ENCODE results near the gene LRFN2.

The LRFN2 gene

DNA sequence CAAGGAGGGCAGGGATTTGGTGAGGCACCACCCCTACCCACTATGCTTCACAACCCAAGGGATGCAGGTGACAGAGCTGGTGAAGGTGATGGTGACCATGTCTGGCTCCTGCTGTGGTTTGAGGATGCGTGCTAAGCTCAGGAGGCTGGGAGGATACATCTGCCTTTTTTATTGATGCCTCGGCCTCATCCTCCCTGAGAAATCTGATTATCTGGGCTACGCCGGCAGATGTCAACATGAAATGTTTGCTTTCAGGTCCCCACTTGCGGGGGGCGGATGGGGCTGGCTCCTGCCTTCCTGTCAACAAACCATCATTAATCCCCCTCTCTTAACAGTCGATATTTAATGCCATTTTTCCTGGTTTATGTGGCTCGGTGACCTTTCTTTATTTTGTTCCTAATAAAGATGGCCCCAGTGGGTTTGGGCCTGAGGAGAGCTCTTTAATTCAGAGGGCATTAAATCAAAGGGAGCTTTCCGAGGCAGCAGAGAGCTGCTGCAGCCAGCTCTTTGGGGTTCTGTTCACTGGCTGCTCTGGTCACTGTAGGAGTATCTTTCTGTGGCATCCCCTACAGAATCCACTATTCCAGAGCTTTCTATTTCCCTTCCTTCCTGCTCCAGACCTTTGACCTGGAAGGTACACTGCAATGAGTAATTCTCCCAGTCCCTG is 33.5 kb upstream of the LRFN2 start:
- no peaks in the 10 kb centered on the region for H3K4me1 ChIP-seq (ENCODE audit: control insufficient read depth, insufficient read depth, low read length, poor library complexity, severe bottlenecking)
- no peak overlapping the region for H3K27ac ChIP-seq (ENCODE audit: low read depth, low read length, severe bottlenecking)
- H3K9me3 ChIP-seq (ENCODE audit: control insufficient read depth, low read length) = no peaks in the 10 kb centered on the region
- no peak overlapping the region for H3K4me3 ChIP-seq (ENCODE audit: extremely low read depth, insufficient read depth, low read length, poor library complexity, severe bottlenecking)
- 77 to 86% methylated on average over 7 to 8 of the region's 9 CpGs for WGBS, 2 experiments (ENCODE audit: insufficient coverage in 2 of 2)
- H3K36me3 ChIP-seq (ENCODE audit: control insufficient read depth, insufficient read depth, low read length) = no peaks in the 10 kb centered on the region

DNA sequence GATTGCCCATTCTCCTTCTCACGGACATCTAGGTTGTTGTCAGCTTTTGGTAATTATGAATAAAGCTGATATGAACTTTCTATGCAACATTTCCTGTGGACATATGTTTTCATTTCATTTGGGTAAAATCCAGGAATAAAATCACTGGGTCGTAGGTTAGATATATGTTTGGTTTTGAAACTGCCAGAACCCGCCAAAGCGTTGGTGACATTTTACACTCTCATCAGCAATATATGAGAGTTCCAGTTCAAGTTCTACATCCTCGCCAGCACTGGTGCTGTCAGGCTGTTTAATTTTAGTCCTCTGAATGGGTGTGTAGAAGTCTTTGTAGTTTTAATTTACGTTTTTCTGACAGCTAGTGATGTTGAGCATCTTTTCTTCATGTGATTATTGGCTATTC is 27.5 kb upstream of the LRFN2 start:
- H3K36me3 ChIP-seq (ENCODE audit: control insufficient read depth, insufficient read depth, low read length) = no peaks in the 10 kb centered on the region
- no peaks in the 10 kb centered on the region for H3K4me1 ChIP-seq (ENCODE audit: control insufficient read depth, insufficient read depth, low read length, poor library complexity, severe bottlenecking)
- H3K4me3 ChIP-seq (ENCODE audit: extremely low read depth, insufficient read depth, low read length, poor library complexity, severe bottlenecking) = no peak overlapping the region
- H3K27ac ChIP-seq (ENCODE audit: low read depth, low read length, severe bottlenecking) = no peak overlapping the region
- H3K9me3 ChIP-seq (ENCODE audit: control insufficient read depth, low read length) = no peaks in the 10 kb centered on the region
- WGBS, 2 experiments (ENCODE audit: insufficient coverage in 2 of 2) = 62 to 76% methylated on average over 2 to 3 of the region's 6 CpGs

DNA sequence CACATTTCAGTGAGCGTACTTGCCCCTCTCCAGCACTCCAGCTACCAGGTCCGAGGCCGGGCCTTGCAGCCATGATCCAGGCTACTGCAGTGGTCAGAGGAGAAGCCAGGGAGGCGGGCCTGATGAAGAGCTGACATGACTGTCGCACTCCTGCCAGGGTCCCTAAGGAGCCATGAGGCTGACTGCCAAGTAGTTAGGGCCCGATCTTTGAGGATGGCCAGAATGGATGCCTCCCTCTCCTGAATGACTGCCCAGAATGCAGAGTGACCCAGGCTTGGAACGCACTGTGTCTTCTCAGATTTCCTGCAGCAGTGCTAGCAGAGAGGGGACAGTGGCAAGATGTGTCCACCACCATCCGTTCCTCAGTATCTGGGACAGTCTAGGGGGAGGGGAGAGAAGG is 24.7 kb upstream of the LRFN2 start:
- H3K4me3 ChIP-seq (ENCODE audit: extremely low read depth, insufficient read depth, low read length, poor library complexity, severe bottlenecking) = no peak overlapping the region
- H3K4me1 ChIP-seq (ENCODE audit: control insufficient read depth, insufficient read depth, low read length, poor library complexity, severe bottlenecking) = no peaks in the 10 kb centered on the region
- no peak overlapping the region for H3K27ac ChIP-seq (ENCODE audit: low read depth, low read length, severe bottlenecking)
- WGBS, 2 experiments (ENCODE audit: insufficient coverage in 2 of 2) = 86 to 91% methylated on average over 6 to 7 of the region's 8 CpGs
- H3K36me3 ChIP-seq (ENCODE audit: control insufficient read depth, insufficient read depth, low read length) = no peaks in the 10 kb centered on the region
- no peaks in the 10 kb centered on the region for H3K9me3 ChIP-seq (ENCODE audit: control insufficient read depth, low read length)

DNA sequence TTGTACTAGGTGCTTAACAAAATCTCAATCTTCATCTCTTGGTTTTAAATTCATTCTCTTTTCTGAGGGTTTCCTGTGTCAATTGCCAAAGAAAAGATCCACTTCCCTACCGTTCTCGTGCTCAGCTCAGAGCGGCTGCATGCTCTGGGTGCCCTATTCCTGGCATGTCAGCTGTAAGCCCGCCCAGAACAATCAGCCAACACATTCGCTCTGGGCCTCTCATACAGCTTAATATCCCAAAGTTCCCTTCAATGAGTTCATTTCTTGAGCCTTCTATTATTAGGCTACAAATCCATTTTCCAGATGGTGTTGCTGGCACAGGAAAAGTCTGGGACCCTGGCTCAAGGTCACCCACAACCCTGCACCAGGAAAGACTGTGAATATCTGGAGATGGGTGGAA is 24.3 kb upstream of the LRFN2 start:
- H3K36me3 ChIP-seq (ENCODE audit: control insufficient read depth, insufficient read depth, low read length) = no peaks in the 10 kb centered on the region
- H3K27ac ChIP-seq (ENCODE audit: low read depth, low read length, severe bottlenecking) = no peak overlapping the region
- H3K9me3 ChIP-seq (ENCODE audit: control insufficient read depth, low read length) = no peaks in the 10 kb centered on the region
- WGBS, 2 experiments (ENCODE audit: insufficient coverage in 2 of 2) = 89 to 93% methylated on average over 4 to 5 of the region's 5 CpGs
- H3K4me3 ChIP-seq (ENCODE audit: extremely low read depth, insufficient read depth, low read length, poor library complexity, severe bottlenecking) = no peak overlapping the region
- no peaks in the 10 kb centered on the region for H3K4me1 ChIP-seq (ENCODE audit: control insufficient read depth, insufficient read depth, low read length, poor library complexity, severe bottlenecking)

DNA sequence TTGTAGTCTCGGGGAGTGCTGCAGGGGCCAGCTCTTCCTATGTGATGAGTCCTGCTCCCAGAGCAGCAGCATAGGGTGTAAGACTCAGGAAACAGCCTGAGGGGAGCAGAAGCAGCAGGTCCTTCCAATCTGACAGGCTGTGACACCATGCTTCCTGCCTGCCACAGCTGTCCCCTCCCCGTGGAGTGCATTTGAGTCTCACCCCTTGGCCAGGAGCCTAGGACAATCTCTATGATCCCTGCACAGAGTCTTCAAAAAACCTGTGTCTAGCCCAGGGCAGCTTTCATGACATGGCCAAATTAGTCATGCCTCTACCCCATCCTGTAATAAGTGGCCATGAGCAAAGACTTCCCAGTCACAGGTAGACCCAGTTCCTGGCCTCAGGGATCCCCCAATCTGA is 23.1 kb upstream of the LRFN2 start:
- WGBS, 2 experiments (ENCODE audit: insufficient coverage in 2 of 2) = 69 to 79% methylated on average over 2 of the region's 2 CpGs
- no peak overlapping the region for H3K27ac ChIP-seq (ENCODE audit: low read depth, low read length, severe bottlenecking)
- H3K4me3 ChIP-seq (ENCODE audit: extremely low read depth, insufficient read depth, low read length, poor library complexity, severe bottlenecking) = no peak overlapping the region
- no peaks in the 10 kb centered on the region for H3K36me3 ChIP-seq (ENCODE audit: control insufficient read depth, insufficient read depth, low read length)
- no peaks in the 10 kb centered on the region for H3K4me1 ChIP-seq (ENCODE audit: control insufficient read depth, insufficient read depth, low read length, poor library complexity, severe bottlenecking)
- no peaks in the 10 kb centered on the region for H3K9me3 ChIP-seq (ENCODE audit: control insufficient read depth, low read length)

DNA sequence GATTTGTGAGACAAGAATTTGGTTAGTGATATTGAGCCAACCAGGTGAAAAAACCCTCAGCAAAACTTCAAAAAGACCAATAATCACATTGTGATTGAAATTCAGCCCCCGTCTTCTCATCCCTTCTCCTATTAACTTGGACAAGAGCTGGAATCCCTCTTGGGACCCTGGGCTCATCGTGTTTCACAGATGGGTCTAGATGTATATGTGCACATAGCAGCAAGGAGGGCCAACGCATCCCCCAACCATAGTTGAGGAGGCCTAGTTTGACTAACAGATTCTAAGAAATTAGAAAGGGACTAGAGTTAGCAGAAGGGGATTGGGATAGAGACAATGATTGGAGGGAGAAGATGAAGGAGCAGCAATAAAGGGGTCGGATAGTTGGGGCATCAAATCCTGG is 19.8 kb upstream of the LRFN2 start:
- Histone ChIP-seq H3K36me3 (ENCODE audit: control insufficient read depth, insufficient read depth, low read length) (no peaks in the 10 kb centered on the region), H3K4me1 (ENCODE audit: control insufficient read depth, insufficient read depth, low read length, poor library complexity, severe bottlenecking) (no peaks in the 10 kb centered on the region), H3K4me3 (ENCODE audit: extremely low read depth, insufficient read depth, low read length, poor library complexity, severe bottlenecking) (no peak overlapping the region), H3K27ac (ENCODE audit: low read depth, low read length, severe bottlenecking) (no peak overlapping the region), H3K9me3 (ENCODE audit: control insufficient read depth, low read length) (no peaks in the 10 kb centered on the region)
- WGBS, 2 experiments (ENCODE audit: insufficient coverage in 2 of 2) = 71 to 83% methylated on average over 1 to 3 of the region's 4 CpGs

DNA sequence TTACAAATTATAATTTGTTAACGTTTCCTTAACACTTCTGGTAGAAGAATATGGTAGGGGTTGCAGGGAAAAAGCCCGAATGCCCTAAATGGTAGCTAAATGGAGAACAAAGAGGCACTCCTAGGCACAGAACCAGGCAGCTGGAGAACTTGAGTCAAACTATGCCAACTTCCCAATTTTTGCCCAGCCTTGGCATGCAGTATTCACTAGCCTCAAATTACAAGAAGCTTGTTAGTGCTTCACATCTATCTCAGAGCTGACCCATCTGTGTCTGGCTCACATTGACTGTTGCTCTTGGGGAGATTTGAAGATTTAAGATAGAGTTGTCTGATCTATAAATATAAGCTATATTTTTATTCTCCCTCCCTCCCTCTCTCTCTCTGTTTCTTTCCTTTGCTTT is 19.4 kb upstream of the LRFN2 start:
- Histone ChIP-seq H3K4me1 (ENCODE audit: control insufficient read depth, insufficient read depth, low read length, poor library complexity, severe bottlenecking) (no peaks in the 10 kb centered on the region), H3K36me3 (ENCODE audit: control insufficient read depth, insufficient read depth, low read length) (no peaks in the 10 kb centered on the region), H3K4me3 (ENCODE audit: extremely low read depth, insufficient read depth, low read length, poor library complexity, severe bottlenecking) (no peak overlapping the region), H3K9me3 (ENCODE audit: control insufficient read depth, low read length) (no peaks in the 10 kb centered on the region), H3K27ac (ENCODE audit: low read depth, low read length, severe bottlenecking) (no peak overlapping the region)
- 71 to 100% methylated on average over 1 of the region's 2 CpGs for WGBS, 2 experiments (ENCODE audit: insufficient coverage in 2 of 2)

DNA sequence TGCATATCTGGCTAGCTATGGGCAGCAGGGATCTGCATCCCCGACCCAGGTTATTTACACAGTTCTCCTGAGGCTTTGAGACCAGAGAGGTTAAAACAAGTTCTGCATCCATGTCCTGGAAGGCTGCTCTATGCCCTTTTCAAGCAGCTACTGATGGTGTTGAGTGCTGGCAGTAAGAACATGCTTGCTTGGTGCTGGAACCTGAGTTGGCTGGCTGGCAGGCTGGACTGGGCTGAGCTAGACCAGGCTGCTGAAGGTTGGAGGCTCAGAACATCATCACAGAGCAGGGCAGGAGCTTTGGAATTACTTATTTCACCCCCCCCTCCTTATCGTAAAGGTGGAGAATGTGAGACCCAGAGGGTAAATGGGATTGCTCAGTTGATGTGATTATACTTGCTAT is 16.9 kb upstream of the LRFN2 start:
- H3K4me1 ChIP-seq (ENCODE audit: control insufficient read depth, insufficient read depth, low read length, poor library complexity, severe bottlenecking) = no peaks in the 10 kb centered on the region
- 92 to 100% methylated on average over 1 of the region's 2 CpGs for WGBS, 2 experiments (ENCODE audit: insufficient coverage in 2 of 2)
- H3K9me3 ChIP-seq (ENCODE audit: control insufficient read depth, low read length) = no peaks in the 10 kb centered on the region
- H3K36me3 ChIP-seq (ENCODE audit: control insufficient read depth, insufficient read depth, low read length) = no peaks in the 10 kb centered on the region
- H3K4me3 ChIP-seq (ENCODE audit: extremely low read depth, insufficient read depth, low read length, poor library complexity, severe bottlenecking) = no peak overlapping the region
- H3K27ac ChIP-seq (ENCODE audit: low read depth, low read length, severe bottlenecking) = no peak overlapping the region

DNA sequence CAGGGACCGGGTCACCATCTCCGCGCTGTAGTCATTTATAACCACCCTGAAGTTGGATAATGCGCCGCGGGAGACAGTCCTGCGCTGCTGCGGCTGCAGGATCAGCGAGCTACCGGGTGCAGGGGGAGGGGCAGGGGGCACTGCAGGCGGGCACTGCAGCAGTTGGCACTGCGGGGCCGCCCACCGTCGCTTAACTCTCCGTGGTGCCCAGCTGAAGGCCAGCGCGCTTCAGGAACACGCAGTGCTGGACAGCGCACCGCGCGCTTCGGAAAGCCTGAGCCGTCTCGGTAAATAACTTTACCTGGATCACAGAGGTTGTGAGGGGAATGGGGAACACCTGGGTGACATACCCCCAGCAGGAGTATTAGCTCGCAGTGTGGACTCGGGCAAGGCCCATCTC is 12.4 kb upstream of the LRFN2 start:
- H3K9me3 ChIP-seq (ENCODE audit: control insufficient read depth, low read length) = no peaks in the 10 kb centered on the region
- no peak overlapping the region for H3K27ac ChIP-seq (ENCODE audit: low read depth, low read length, severe bottlenecking)
- no peaks in the 10 kb centered on the region for H3K36me3 ChIP-seq (ENCODE audit: control insufficient read depth, insufficient read depth, low read length)
- H3K4me3 ChIP-seq (ENCODE audit: extremely low read depth, insufficient read depth, low read length, poor library complexity, severe bottlenecking) = no peak overlapping the region
- 23 to 25% methylated on average over 24 to 28 of the region's 28 CpGs for WGBS, 2 experiments (ENCODE audit: insufficient coverage in 2 of 2)
- no peaks in the 10 kb centered on the region for H3K4me1 ChIP-seq (ENCODE audit: control insufficient read depth, insufficient read depth, low read length, poor library complexity, severe bottlenecking)

DNA sequence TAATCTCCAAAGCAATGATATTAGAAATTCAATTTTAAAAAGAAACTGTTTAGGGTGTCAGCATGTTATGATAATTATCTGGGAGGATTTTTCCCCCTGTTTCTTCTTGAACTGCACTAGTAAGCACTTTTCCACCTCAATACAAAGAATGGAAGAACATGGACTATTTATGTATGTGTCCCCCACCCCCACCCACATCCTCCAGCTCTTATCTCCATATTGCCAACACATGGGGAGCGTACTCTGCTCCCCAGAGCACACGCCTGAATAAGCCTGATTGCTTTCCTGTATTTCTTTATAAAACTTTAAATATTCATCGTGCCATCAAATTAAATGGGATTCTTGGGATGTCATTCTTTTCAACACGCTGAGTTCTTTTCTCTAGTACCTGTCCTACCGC is 11.4 kb upstream of the LRFN2 start:
- no peaks in the 10 kb centered on the region for H3K36me3 ChIP-seq (ENCODE audit: control insufficient read depth, insufficient read depth, low read length)
- WGBS, 2 experiments (ENCODE audit: insufficient coverage in 2 of 2) = 83% methylated on average over 2 of the region's 5 CpGs; no CpG with 5 or more reads in 1 of the 2 experiments
- H3K4me3 ChIP-seq (ENCODE audit: extremely low read depth, insufficient read depth, low read length, poor library complexity, severe bottlenecking) = no peak overlapping the region
- H3K27ac ChIP-seq (ENCODE audit: low read depth, low read length, severe bottlenecking) = no peak overlapping the region
- no peaks in the 10 kb centered on the region for H3K4me1 ChIP-seq (ENCODE audit: control insufficient read depth, insufficient read depth, low read length, poor library complexity, severe bottlenecking)
- no peaks in the 10 kb centered on the region for H3K9me3 ChIP-seq (ENCODE audit: control insufficient read depth, low read length)

DNA sequence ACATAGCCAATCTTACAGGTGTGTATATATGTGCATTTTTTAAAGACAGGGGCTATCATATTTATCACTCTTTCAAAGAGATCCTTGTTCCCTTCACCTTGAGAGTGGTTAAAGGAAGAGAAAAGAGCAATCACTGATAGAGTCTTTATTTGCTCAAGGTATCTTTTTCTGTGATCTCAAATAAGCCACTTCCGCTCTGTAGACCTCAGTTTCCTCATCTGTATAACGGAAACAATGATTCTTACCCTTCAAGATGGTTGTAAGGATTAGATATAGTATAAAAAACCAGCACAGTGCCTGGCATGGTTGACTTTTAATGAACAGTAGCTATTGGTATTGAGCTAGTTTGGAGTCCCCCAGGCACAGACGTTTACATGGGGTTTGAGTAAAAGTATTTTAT is 10.1 kb upstream of the LRFN2 start:
- H3K4me1 ChIP-seq (ENCODE audit: control insufficient read depth, insufficient read depth, low read length, poor library complexity, severe bottlenecking) = no peaks in the 10 kb centered on the region
- H3K27ac ChIP-seq (ENCODE audit: low read depth, low read length, severe bottlenecking) = no peak overlapping the region
- H3K36me3 ChIP-seq (ENCODE audit: control insufficient read depth, insufficient read depth, low read length) = no peaks in the 10 kb centered on the region
- no peak overlapping the region for H3K4me3 ChIP-seq (ENCODE audit: extremely low read depth, insufficient read depth, low read length, poor library complexity, severe bottlenecking)
- H3K9me3 ChIP-seq (ENCODE audit: control insufficient read depth, low read length) = no peaks in the 10 kb centered on the region
- 67% methylated on average over 1 of the region's 3 CpGs; no CpG with 5 or more reads in 1 of the 2 experiments for WGBS, 2 experiments (ENCODE audit: insufficient coverage in 2 of 2)
